GM19324 (cell line): ENCODE measurements around the gene PDIA6.
A peak's percentile ranks its signal among the peaks of the same experiment; 100 is the strongest.
"Not testable (repeated sequence)": the region's sequence is repeated elsewhere in the genome, so short reads cannot be mapped to it uniquely, and the experiment has no call there.

Experiments
- ATAC-seq: cut with Tn5 transposase; IDR thresholded peaks from one replicate; pipeline ENCODE4 v1.9.1; 2021; ENCODE audit warnings: mild to moderate bottlenecking, moderate library complexity; ENCODE audit not compliant: unreplicated experiment, low FRiP score

Gene PDIA6

GRCh38 chr2:10813163-10814138 lies 866 bp upstream of the PDIA6 start:
- not testable (repeated sequence) for ATAC-seq

GRCh38 chr2:10811517-10811916 lies 1.1 kb downstream of the PDIA6 start:
- no peak for ATAC-seq

- ATAC-seq: no peak
These were observed 2.1 kb downstream of the PDIA6 start for GRCh38 chr2:10810202-10811161.

GRCh38 chr2:10806543-10806942 lies 6.0 kb downstream of the PDIA6 start:
- no peak for ATAC-seq

DNA sequence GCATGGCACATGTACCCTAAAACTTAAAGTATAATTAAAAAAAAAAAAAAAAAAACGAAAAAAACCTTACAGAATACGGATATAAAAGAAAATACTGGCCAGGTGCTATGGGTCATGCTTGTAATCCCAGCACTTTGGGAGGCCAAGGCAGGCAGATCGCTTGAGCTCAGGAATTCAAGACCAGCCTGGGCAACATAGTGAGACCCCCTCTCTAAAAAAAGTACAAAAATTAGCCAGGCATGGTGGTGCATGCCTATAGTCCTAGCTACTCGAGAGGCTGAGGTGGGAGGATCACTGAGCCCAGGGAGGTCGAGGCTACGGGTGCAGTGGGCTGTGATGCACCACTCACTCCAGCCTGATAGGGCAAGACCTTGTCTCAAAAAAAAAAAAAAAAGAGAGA lies 6.6 kb downstream of the PDIA6 start:
- not testable (repeated sequence) for ATAC-seq

GRCh38 chr2:10802657-10803056 lies 9.9 kb downstream of the PDIA6 start:
- no peak for ATAC-seq

GRCh38 chr2:10800163-10800562 lies 12.4 kb downstream of the PDIA6 start:
- no peak for ATAC-seq

- no peak for ATAC-seq
These were observed 13.8 kb downstream of the PDIA6 start for GRCh38 chr2:10798783-10799182.

GRCh38 chr2:10796703-10797102 lies 15.9 kb downstream of the PDIA6 start:
- ATAC-seq: no peak

DNA sequence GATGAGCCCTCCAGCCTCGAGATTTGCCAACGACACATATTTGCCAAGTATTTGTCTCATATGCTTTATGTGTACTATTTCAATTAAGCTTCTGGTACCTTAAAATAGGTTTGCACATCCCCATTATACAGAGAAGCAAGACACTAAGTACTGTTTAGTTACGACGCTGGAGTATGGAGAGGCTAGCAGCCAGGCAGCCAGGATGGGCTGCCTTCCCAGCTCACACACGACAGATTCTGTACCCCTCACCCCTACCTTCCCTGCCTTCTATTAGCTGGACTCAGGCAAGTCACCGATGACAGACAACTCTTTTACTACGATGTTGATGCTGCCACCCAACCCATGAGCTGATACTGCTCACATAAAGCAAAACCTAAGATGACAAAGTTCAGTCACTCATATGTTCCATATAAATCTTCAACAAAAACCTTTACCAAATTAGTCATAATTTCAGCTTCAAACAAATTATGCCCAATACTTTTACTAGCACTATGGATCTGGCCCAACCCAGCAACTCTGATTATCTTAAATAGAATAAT lies 17.0 kb downstream of the PDIA6 start:
- no peak for ATAC-seq

DNA sequence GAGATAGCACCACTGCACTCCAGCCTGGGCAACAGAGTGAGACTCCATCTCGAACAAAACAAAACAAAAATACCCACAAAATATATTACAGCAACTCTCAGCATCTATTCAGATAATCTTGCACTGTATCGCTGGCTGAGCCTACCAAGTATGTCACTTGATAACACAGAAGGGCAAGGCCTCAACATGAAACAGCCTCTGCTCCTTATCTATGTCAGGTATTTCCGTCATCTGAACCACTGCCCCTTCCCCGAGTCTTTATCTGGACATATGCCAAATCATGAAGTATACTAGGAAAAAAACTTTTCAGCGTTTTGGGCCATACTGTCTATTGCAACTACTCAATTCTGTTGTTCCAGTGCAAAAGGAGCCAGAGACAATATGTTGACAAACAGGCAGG lies 17.7 kb downstream of the PDIA6 start:
- ATAC-seq: no peak

DNA sequence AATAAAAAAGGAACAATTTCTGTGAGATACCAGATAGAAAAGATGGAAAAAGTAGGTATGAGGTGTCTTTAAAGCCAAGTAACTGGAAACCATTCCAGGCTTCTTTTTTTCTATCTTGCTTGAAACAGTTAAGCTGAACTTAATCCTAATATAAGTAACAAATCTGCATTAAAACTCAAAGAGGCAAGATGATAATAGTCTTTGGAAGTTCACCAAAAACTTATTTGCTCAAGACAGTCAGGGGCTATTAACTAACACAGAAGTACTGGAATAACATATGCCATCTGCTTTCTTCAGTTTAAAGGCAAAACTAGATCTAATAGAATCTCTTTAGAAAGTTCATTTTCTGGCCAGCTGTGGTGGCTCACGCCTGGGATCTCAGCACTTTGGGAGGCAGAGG lies 18.8 kb downstream of the PDIA6 start:
- ATAC-seq: no peak

DNA sequence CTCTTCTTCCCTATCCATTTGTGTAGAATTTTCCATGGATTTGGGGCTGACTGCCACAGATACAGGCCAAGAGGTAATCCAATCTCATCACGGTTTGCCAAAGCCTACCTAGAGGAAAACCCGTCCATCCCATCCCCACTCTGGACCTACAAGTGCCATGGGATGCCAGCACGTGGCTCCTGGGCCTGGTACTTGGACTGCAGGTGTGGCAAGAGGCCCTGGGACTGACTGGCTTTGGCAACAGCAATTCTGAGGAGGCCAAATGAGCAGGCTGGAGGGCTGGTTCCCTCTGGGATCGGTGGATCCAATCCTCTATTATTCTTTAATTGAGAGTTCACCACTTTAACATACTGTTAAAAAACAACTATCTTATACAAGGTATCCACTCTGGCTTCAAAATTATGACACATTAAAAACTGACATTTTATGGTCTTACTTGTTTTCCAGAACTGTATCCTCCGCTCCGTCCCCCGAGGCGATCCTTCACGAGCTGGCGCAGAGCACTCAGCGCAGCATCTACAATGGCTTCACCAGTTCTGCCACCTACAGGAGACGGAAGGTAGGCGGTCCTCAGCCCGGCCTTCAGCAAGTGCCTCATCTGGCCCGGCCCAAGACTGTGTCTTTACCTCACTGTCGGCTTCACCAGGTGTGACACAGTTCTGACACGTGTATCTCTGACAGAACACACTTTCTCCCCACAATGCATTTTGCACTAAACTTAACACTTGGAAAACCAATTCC lies 19.8 kb downstream of the PDIA6 start:
- no peak for ATAC-seq

DNA sequence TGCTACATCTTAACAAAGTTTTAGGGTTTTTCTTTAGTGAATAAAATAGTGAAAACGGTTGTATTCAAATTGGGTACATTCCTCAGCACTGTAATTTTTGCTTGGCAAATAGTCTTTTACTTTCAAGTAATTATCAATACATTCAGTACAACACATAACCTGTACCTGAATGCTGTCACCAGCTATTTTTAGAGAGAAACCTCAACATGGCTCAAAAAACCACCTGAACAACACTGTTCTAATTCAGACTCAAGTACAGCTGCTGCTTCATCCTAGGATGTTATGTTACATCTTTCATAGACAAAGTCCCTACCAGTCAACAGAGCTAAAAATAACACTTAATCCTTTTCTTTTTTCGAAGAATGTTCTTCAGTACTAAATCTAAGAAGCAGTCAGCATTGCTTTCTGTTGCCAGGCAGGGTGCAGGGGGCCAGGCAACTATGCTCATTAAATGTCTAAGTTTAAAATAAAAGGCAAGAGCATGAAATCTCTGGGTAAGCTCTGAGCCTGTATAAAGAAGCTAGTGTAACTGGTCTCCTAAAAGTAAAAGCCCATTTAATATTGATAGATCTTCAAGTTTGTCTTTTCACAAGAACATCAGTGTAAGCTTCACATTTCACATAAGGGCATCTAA lies 20.5 kb downstream of the PDIA6 start:
- peak; percentile 45 for ATAC-seq

GRCh38 chr2:10790228-10790973 lies 22.2 kb downstream of the PDIA6 start:
- ATAC-seq: peak; percentile 91

DNA sequence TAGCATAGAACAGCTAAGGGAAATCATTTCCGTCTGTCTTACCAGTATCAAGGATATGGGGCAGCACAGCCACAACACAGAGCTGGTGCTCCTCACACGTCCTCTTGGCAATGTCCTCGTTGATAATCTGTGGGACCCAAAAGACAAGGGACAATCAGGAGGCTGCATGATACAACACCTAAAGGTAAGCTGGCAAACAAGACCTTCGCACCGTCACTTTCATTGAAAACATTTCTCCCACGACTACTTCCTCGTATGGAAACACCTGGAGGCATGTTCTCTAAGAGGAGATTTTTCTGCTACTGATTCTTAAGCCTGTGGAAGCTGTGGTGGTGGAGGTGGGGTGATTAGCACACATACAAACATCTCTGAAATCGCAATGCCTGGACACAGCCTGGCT lies 23.7 kb downstream of the PDIA6 start:
- no peak for ATAC-seq

- no peak for ATAC-seq
These were observed 25.2 kb downstream of the PDIA6 start for GRCh38 chr2:10787176-10787968.
